H1 (cell line): Measurements from ENCODE around the gene MPV17L2. TPM values are rescaled to one million over a fixed set of nuclear protein-coding genes. Genes with fewer than 3 reads are reported as not detected.

Experiments
- CTCF ChIA-PET: fragments of 300-600 bp; sonication (Branson Sonifier 250); formaldehyde crosslinking; loops from one replicate; lab custom pipeline; 2021; ENCODE audit not compliant: partially characterized antibody; lab: Charles Lee
- POLR2A ChIA-PET: fragments of 300-600 bp; sonication (Branson Sonifier 250); formaldehyde crosslinking; loops from one replicate; lab custom pipeline; 2021; ENCODE audit warnings: inconsistent platforms; ENCODE audit not compliant: partially characterized antibody; lab: Charles Lee
- DNase-seq, 2 experiments: peaks; one replicate each; pipeline versions ENCODE4 v3.0.0 to v3.0.0-alpha.2; 2010 to 2022; ENCODE audit warnings: low spot score in 2 of 2, low read depth in 1 of 2, mixed read lengths in 1 of 2
- FAIRE-seq: peaks from 2 replicates; lab custom pipeline; 2011; peaks lifted over from hg19 to GRCh38; lab: Jason Lieb, UNC
- H2AFZ ChIP-seq: 2 replicates; pipeline ENCODE4 v1.8.1; 2012; ENCODE audit warnings: low read length, inconsistent platforms
- H2AK5ac ChIP-seq: 2 replicates; pipeline ENCODE4 v1.6.1; 2013; ENCODE audit warnings: low read depth, low read length
- H2BK120ac ChIP-seq: replicated peaks from 2 replicates; pipeline ENCODE3; 2013; ENCODE audit warnings: low read depth, low read length, inconsistent platforms
- H2BK12ac ChIP-seq: 2 replicates; pipeline ENCODE4 v1.6.1; 2013; ENCODE audit warnings: low read depth, low read length
- H2BK15ac ChIP-seq: 2 replicates; pipeline ENCODE4 v1.6.1; 2013; ENCODE audit warnings: low read length
- H2BK20ac ChIP-seq: 2 replicates; pipeline ENCODE4 v1.6.1; 2013; ENCODE audit warnings: low read length
- H2BK5ac ChIP-seq: 2 replicates; pipeline ENCODE4 v1.6.1; 2013; ENCODE audit warnings: low read depth, low read length
- H3K14ac ChIP-seq: 2 replicates; pipeline ENCODE4 v1.6.1; 2013; ENCODE audit warnings: inconsistent platforms; ENCODE audit not compliant: insufficient read length
- H3K18ac ChIP-seq: 2 replicates; pipeline ENCODE4 v1.6.1; 2013; ENCODE audit warnings: low read length; ENCODE audit errors: extremely low read depth
- H3K23ac ChIP-seq: 2 replicates; pipeline ENCODE4 v1.6.1; 2013; ENCODE audit warnings: inconsistent platforms; ENCODE audit not compliant: insufficient read length
- H3K23me2 ChIP-seq: 2 replicates; pipeline ENCODE4 v1.6.1; 2013; ENCODE audit warnings: low read depth, low read length
- H3K27ac ChIP-seq: 2 replicates; pipeline ENCODE4 v1.6.1; 2011; ENCODE audit warnings: low read depth, low read length, inconsistent platforms
- H3K27me3 ChIP-seq, 4 experiments: replicated peaks in 1 of 4; 1 replicate in 1 of 4; 2 replicates in 3 of 4; pipeline versions ENCODE4 v1.6.1 to v1.8.1; 2011 to 2013; ENCODE audit warnings: low read length in 3 of 4, mild to moderate bottlenecking in 3 of 4, inconsistent platforms in 2 of 4, mixed read lengths in 2 of 4, moderate library complexity in 1 of 4; ENCODE audit not compliant: control insufficient read depth in 3 of 4, insufficient read depth in 3 of 4; ENCODE audit errors: extremely low read depth in 1 of 4
- H3K36me3 ChIP-seq, 4 experiments: 2 replicates each; pipeline versions ENCODE4 v1.6.1 to v1.8.1; 2011 to 2013; ENCODE audit warnings: mild to moderate bottlenecking in 4 of 4, low read length in 3 of 4, moderate library complexity in 2 of 4, control low read depth in 1 of 4, inconsistent platforms in 1 of 4; ENCODE audit not compliant: insufficient read depth in 4 of 4, control insufficient read depth in 2 of 4
- H3K4ac ChIP-seq: replicated peaks from 2 replicates; pipeline ENCODE3; 2013; ENCODE audit warnings: low read length, low read depth, mixed read lengths, inconsistent platforms; ENCODE audit not compliant: insufficient read length
- H3K4me1 ChIP-seq, 4 experiments: replicated peaks in 1 of 4; 1 replicate in 1 of 4; 2 replicates in 3 of 4; pipeline versions ENCODE4 v1.6.1 to v1.8.1; 2011 to 2013; ENCODE audit warnings: low read length in 3 of 4, inconsistent platforms in 2 of 4, mixed read lengths in 1 of 4; ENCODE audit not compliant: insufficient read depth in 4 of 4, control insufficient read depth in 3 of 4
- H3K4me2 ChIP-seq, 2 experiments: 2 replicates each; pipeline versions ENCODE4 v1.6.1 to v1.8.1; 2011 to 2013; ENCODE audit warnings: low read depth in 2 of 2, low read length in 2 of 2, control low read depth in 1 of 2, inconsistent platforms in 1 of 2, mild to moderate bottlenecking in 1 of 2; ENCODE audit not compliant: insufficient read depth in 1 of 2
- H3K4me3 ChIP-seq, 4 experiments: fragments of 200-600, 300-600 bp in 1 of 4; sonication (generic), shearing (Covaris generic), sonication (Bioruptor Twin) in 1 of 4; 2 replicates each; pipeline versions ENCODE4 v1.5.1 to v1.8.1; 2011 to 2016; ENCODE audit warnings: low read length in 4 of 4, low read depth in 3 of 4, control low read depth in 2 of 4, inconsistent platforms in 2 of 4, mild to moderate bottlenecking in 2 of 4, mixed read lengths in 1 of 4, moderate library complexity in 1 of 4; ENCODE audit not compliant: insufficient read depth in 2 of 4; ENCODE audit errors: extremely low read depth in 1 of 4
- H3K56ac ChIP-seq: replicated peaks from 2 replicates; pipeline ENCODE3; 2013; ENCODE audit warnings: low read depth, mild to moderate bottlenecking, mixed read lengths, low read length, inconsistent platforms; ENCODE audit not compliant: insufficient read length
- H3K79me1 ChIP-seq: 2 replicates; pipeline ENCODE4 v1.6.1; 2013; ENCODE audit warnings: low read depth, low read length, control low read depth
- H3K79me2 ChIP-seq, 2 experiments: 2 replicates each; pipeline versions ENCODE4 v1.6.1 to v1.8.1; 2012 to 2013; ENCODE audit warnings: low read length in 2 of 2, mild to moderate bottlenecking in 2 of 2, inconsistent platforms in 1 of 2; ENCODE audit not compliant: insufficient read depth in 2 of 2, control insufficient read depth in 1 of 2
- H3K9ac ChIP-seq, 4 experiments: replicated peaks in 1 of 4; 1 replicate in 1 of 4; 2 replicates in 3 of 4; pipeline versions ENCODE4 v1.6.1 to v1.8.1; 2011 to 2013; ENCODE audit warnings: low read depth in 3 of 4, low read length in 3 of 4, control low read depth in 2 of 4, mild to moderate bottlenecking in 2 of 4, moderate library complexity in 2 of 4, inconsistent platforms in 1 of 4; ENCODE audit errors: extremely low read depth in 1 of 4
- H3K9me3 ChIP-seq, 2 experiments: 2 replicates each; pipeline versions ENCODE4 v1.6.1 to v1.8.1; 2012 to 2013; ENCODE audit warnings: mild to moderate bottlenecking in 2 of 2, moderate library complexity in 2 of 2, control low read depth in 1 of 2, inconsistent platforms in 1 of 2, low read depth in 1 of 2, low read length in 1 of 2, mixed read lengths in 1 of 2; ENCODE audit not compliant: insufficient read depth in 2 of 2
- H4K20me1 ChIP-seq, 2 experiments: replicated peaks in 1 of 2; 2 replicates each; pipeline versions ENCODE3 to v1.8.1; 2011 to 2013; ENCODE audit warnings: inconsistent platforms in 2 of 2, low read length in 2 of 2, mild to moderate bottlenecking in 1 of 2; ENCODE audit not compliant: insufficient read depth in 2 of 2, control insufficient read depth in 1 of 2
- H4K5ac ChIP-seq: 2 replicates; pipeline ENCODE4 v1.6.1; 2013; ENCODE audit warnings: low read length, low read depth, mixed read lengths, inconsistent platforms; ENCODE audit not compliant: insufficient read length
- H4K8ac ChIP-seq: 2 replicates; pipeline ENCODE4 v1.8.0; 2013; ENCODE audit warnings: mild to moderate bottlenecking, moderate library complexity, low read length, inconsistent platforms; ENCODE audit not compliant: insufficient read depth; ENCODE audit errors: extremely low read depth
- H4K91ac ChIP-seq: replicated peaks from 2 replicates; pipeline ENCODE3; 2013; ENCODE audit warnings: low read length, mixed read lengths, inconsistent platforms; ENCODE audit not compliant: insufficient read length
- CBX5 ChIP-seq: fragments of 300-800, 300-1000 bp; sonication (generic); IDR thresholded peaks from 2 replicates; pipeline ENCODE4 v1.7.1; 2016; ENCODE audit warnings: antibody characterized with exemption, low read length, low read depth
- CBX8 ChIP-seq: fragments of 300-800, 300-1000 bp; sonication (generic); IDR thresholded peaks from 2 replicates; pipeline ENCODE4 v1.7.1; 2016; ENCODE audit warnings: low read depth, low read length, borderline replicate concordance
- EZH2 ChIP-seq: fragments of 200-600 bp; sonication (generic); IDR thresholded peaks from 2 replicates; pipeline ENCODE4 v1.7.1; 2012; ENCODE audit warnings: low read depth, mild to moderate bottlenecking, moderate library complexity, low read length, inconsistent platforms; ENCODE audit not compliant: severe bottlenecking
- HDAC6 ChIP-seq: IDR thresholded peaks from one replicate; pipeline ENCODE4 v1.7.1; 2012; ENCODE audit warnings: low read depth, mild to moderate bottlenecking, inconsistent platforms, low read length, moderate library complexity
- KDM1A ChIP-seq: fragments of 200-600, 300-600 bp; sonication (generic); IDR thresholded peaks from 2 replicates; pipeline ENCODE4 v1.7.1; 2016; ENCODE audit warnings: mild to moderate bottlenecking, low read length, borderline replicate concordance
- KDM4A ChIP-seq: IDR thresholded peaks from one replicate; pipeline ENCODE4 v1.7.1; 2012; ENCODE audit warnings: low read depth, mild to moderate bottlenecking, moderate library complexity, low read length, inconsistent platforms; ENCODE audit not compliant: severe bottlenecking
- MAFK ChIP-seq: IDR thresholded peaks from 2 replicates; pipeline ENCODE4 v1.6.1; 2012; ENCODE audit warnings: low read depth, mild to moderate bottlenecking, improper control_type of control experiment, low read length
- PHF8 ChIP-seq: fragments of 200-600 bp; sonication (generic); conservative IDR thresholded peaks from 2 replicates; pipeline ENCODE4 v1.7.1; 2012; ENCODE audit warnings: low read depth, mild to moderate bottlenecking, inconsistent platforms, low read length, moderate library complexity
- POLR2AphosphoS5 ChIP-seq: IDR thresholded peaks from 2 replicates; pipeline ENCODE4 v1.6.1; 2011; ENCODE audit warnings: low read depth, low read length
- RBBP5 ChIP-seq: IDR thresholded peaks from 2 replicates; pipeline ENCODE4 v1.7.1; 2012; ENCODE audit warnings: low read depth, mild to moderate bottlenecking, inconsistent platforms, low read length, moderate library complexity, borderline replicate concordance
- SP4 ChIP-seq: IDR thresholded peaks from 2 replicates; pipeline ENCODE4 v1.6.1; 2012; ENCODE audit warnings: low read length, inconsistent platforms
- SUZ12 ChIP-seq: fragments of 200-600 bp; sonication (generic); IDR thresholded peaks from 2 replicates; pipeline ENCODE4 v1.6.1; 2012; ENCODE audit warnings: mild to moderate bottlenecking, inconsistent platforms, low read length, moderate library complexity, mixed read lengths
- TEAD4 ChIP-seq: IDR thresholded peaks from 2 replicates; pipeline ENCODE4 v1.6.1; 2012; ENCODE audit warnings: low read depth, low read length, inconsistent platforms, mixed read lengths
- WGBS, 2 experiments: shearing (Covaris generic) in 1 of 2; methylation state at CpG; one replicate each; pipeline versions ENCODE4 v1.1.6 to v1.1.7; 2013 to 2015; ENCODE audit warnings: low lambda C conversion rate in 2 of 2, mixed read lengths in 2 of 2, inconsistent platforms in 1 of 2, low coverage in 1 of 2, missing lambda C conversion rate in 1 of 2; ENCODE audit not compliant: insufficient replicate concordance in 2 of 2, insufficient coverage in 1 of 2, insufficient read length in 1 of 2; ENCODE audit errors: extremely low coverage in 1 of 2, missing lambda C conversion rate in 1 of 2; 5-methylcytosine and 5-hydroxymethylcytosine counted together
- polyA plus RNA-seq, 7 experiments: library from polyadenylated mRNA; depleted of rRNA in 3 of 7; stranded (reverse) in 5 of 7; unstranded in 2 of 7; fragments of >200 nt in 5 of 7; fragments of 200-250 nt in 2 of 7; gene quantifications; 1 replicate in 5 of 7; 2 replicates in 1 of 7; 4 replicates in 1 of 7; pipeline versions ENCODE4 v1.2.1 to v1.2.3, GENCODE V29; 2011 to 2013; ENCODE audit warnings: missing spikeins in 2 of 7, mixed read lengths in 2 of 7
- total RNA-seq: library from RNA; stranded (reverse); fragmentation: NEBNext Ultra II Directional; extraction: Animal tissue kit (Norgen Biotek cat#: 25700); gene quantifications from 2 replicates; pipeline ENCODE4 v1.2.1, GENCODE V29; 2021

Gene MPV17L2
- total and polyA plus RNA-seq, 2 of the 8 experiments (the other 6 are each of a cell fraction or from before 2014, with no cell fraction given): 24.2 to 82.6 TPM

GRCh38 chr19:18198374-18198773 is 5.4 kb downstream of the MPV17L2 start:
- H3K36me3 ChIP-seq: peaks cover 11 to 26% (median 12%) of the 10 kb centered on the region in 4 experiments; a peak in 7 of 8 replicates
- H3K4ac ChIP-seq: no peak overlapping the region
- no peak overlapping the region for H2BK120ac ChIP-seq
- no peak overlapping the region for H4K5ac ChIP-seq
- ChIA-PET CTCF (interaction anchor here (0.9 to 2.1 kb wide), 4 partner anchors 23 to 123 kb away, joined by 3 to 9 read pairs (median 7); a partner anchor contains a TSS), POLR2A (interaction anchor here (0.6 to 0.7 kb wide), 2 partner anchors 14 to 55 kb away, joined by 3 read pairs; no protein-coding TSS in a partner anchor)
- no peak overlapping the region for H4K91ac ChIP-seq
- no peak overlapping the region for H2BK20ac ChIP-seq
- H2AFZ ChIP-seq: no peak overlapping the region
- H2BK12ac ChIP-seq: no peak overlapping the region
- H2BK15ac ChIP-seq: no peak overlapping the region
- H3K4me3 ChIP-seq: no peak overlapping the region
- H3K79me1 ChIP-seq: peaks cover 10% of the 10 kb centered on the region
- TF ChIP-seq CBX5 (no peak), MAFK (no peak), KDM4A (no peak), TEAD4 (no peak), EZH2 (no peak), KDM1A (no peak), PHF8 (no peak), HDAC6 (no peak), SUZ12 (no peak), CBX8 (no peak), POLR2AphosphoS5 (no peak), SP4 (no peak), RBBP5 (no peak)
- FAIRE-seq (no peak), DNase-seq (no peak)
- no peak overlapping the region for H3K9ac ChIP-seq
- peaks cover 12% of the 10 kb centered on the region for H3K23me2 ChIP-seq
- H3K4me2 ChIP-seq: no peak overlapping the region
- WGBS, 2 experiments: 93% methylated on average over 6 of the region's 6 CpGs; no CpG with 5 or more reads in 1 of the 2 experiments
- H4K8ac ChIP-seq: no peak overlapping the region
- H3K9me3 ChIP-seq: no peaks in the 10 kb centered on the region
- H3K27ac ChIP-seq: no peak overlapping the region
- H2BK5ac ChIP-seq: no peak overlapping the region
- no peak overlapping the region for H3K14ac ChIP-seq
- H3K23ac ChIP-seq: no peak overlapping the region
- no peak overlapping the region for H3K56ac ChIP-seq
- H3K4me1 ChIP-seq: peaks cover 0 to 18% (median 14%) of the 10 kb centered on the region in 4 experiments; a peak in 6 of 7 replicates
- no peaks in the 10 kb centered on the region; a peak in 1 of 7 replicates for H3K27me3 ChIP-seq
- no peak overlapping the region for H3K18ac ChIP-seq
- H2AK5ac ChIP-seq: no peak overlapping the region
- H3K79me2 ChIP-seq: peaks cover 0 to 8% of the 10 kb centered on the region in 2 experiments; a peak in 1 of 4 replicates
- H4K20me1 ChIP-seq: peaks cover 5 to 31% of the 10 kb centered on the region in 2 experiments
